Stimulated activated CD4-positive, alpha-beta T cell treated with anti-CD3 and anti-CD28 coated beads, Interleukin-2, amount 100 ng/mL, for 24 hours (primary cell): ENCODE data around the gene MAP3K2.

ENCODE experiments used
- DNase-seq, 2 donors: peaks; one replicate each; pipeline ENCODE4 v3.0.0-alpha.2; 2020

The MAP3K2 gene

GRCh38 chr2:127387655-127388422 is at the start of gene MAP3K2:
Gene MAP3K2, minus strand, starts transcription at chr2:127387975. Its CDS starts 44,846 bp downstream, at chr2:127343129.
- peak; percentile 92 to 98 for DNase-seq

- no peak for DNase-seq
Measured at GRCh38 chr2:127437056-127437455, 49.3 kb upstream of the MAP3K2 start.

GRCh38 chr2:127434515-127434914 is 46.7 kb upstream of the MAP3K2 start:
- DNase-seq, result no peak

GRCh38 chr2:127431408-127432023 is 43.7 kb upstream of the MAP3K2 start:
- no peak for DNase-seq

GRCh38 chr2:127429844-127430425 is 42.2 kb upstream of the MAP3K2 start:
- no peak for DNase-seq

GRCh38 chr2:127429291-127429690 is 41.5 kb upstream of the MAP3K2 start:
- no peak for DNase-seq

GRCh38 chr2:127428815-127429109 is 41.0 kb upstream of the MAP3K2 start:
- DNase-seq, result no peak

- no peak for DNase-seq
Measured at GRCh38 chr2:127428057-127428814, 40.5 kb upstream of the MAP3K2 start.

- DNase-seq, result no peak
Measured at GRCh38 chr2:127427376-127428056, 39.7 kb upstream of the MAP3K2 start.

- DNase-seq, result no peak
Measured at GRCh38 chr2:127426501-127427354, 39.0 kb upstream of the MAP3K2 start.

GRCh38 chr2:127425540-127426490 is 38.0 kb upstream of the MAP3K2 start:
- no peak for DNase-seq

- no peak for DNase-seq
Measured at GRCh38 chr2:127424598-127425520, 37.1 kb upstream of the MAP3K2 start.

- no peak for DNase-seq
Measured at GRCh38 chr2:127423880-127424279, 36.1 kb upstream of the MAP3K2 start.

GRCh38 chr2:127423478-127423843 is 35.7 kb upstream of the MAP3K2 start:
- no peak for DNase-seq

- no peak for DNase-seq
Measured at GRCh38 chr2:127422559-127423477, 35.0 kb upstream of the MAP3K2 start.

GRCh38 chr2:127421871-127422558 is 34.2 kb upstream of the MAP3K2 start:
- DNase-seq, result no peak

- DNase-seq, result no peak
Measured at GRCh38 chr2:127421116-127421800, 33.5 kb upstream of the MAP3K2 start.
